ENCODE data around the gene INTS14.

DNA sequence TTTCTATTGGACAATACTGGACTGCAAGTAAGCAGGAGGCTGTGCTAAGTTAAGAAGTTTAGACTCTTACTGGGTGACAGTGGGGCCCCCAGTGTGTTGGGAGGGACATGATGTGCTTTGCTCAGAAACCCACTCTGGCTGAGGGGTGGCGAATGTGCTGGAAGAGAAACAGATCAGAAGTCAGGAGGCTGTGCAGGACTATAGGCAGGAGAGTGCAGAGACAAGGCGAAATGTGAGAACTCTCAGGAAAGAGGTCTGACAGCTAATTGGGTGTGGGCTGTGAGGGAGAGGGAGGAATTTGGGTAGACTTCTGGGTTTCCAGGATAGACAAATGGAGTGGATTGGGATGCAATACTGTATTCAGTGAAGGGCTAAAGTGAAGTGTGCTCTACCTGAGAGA is 22.8 kb upstream of the INTS14 start:
- TF ChIP-seq POLR2A (IDR thresholded peaks at IDR 0.05) = no peak
- TF ChIP-seq, protein P1, sequence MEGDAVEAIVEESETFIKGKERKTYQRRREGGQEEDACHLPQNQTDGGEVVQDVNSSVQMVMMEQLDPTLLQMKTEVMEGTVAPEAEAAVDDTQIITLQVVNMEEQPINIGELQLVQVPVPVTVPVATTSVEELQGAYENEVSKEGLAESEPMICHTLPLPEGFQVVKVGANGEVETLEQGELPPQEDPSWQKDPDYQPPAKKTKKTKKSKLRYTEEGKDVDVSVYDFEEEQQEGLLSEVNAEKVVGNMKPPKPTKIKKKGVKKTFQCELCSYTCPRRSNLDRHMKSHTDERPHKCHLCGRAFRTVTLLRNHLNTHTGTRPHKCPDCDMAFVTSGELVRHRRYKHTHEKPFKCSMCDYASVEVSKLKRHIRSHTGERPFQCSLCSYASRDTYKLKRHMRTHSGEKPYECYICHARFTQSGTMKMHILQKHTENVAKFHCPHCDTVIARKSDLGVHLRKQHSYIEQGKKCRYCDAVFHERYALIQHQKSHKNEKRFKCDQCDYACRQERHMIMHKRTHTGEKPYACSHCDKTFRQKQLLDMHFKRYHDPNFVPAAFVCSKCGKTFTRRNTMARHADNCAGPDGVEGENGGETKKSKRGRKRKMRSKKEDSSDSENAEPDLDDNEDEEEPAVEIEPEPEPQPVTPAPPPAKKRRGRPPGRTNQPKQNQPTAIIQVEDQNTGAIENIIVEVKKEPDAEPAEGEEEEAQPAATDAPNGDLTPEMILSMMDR (IDR thresholded peaks at IDR 0.05) = no peak
